ENCODE data around the gene RPS6KA2. TPM values are rescaled to one million over a fixed set of nuclear protein-coding genes. Genes with fewer than 3 reads are reported as not detected.

Gene RPS6KA2
- polyA plus RNA-seq, 1 donor (not counting 4 experiments of a cell fraction or from before 2014, with no cell fraction given), result 8.2 TPM

DNA sequence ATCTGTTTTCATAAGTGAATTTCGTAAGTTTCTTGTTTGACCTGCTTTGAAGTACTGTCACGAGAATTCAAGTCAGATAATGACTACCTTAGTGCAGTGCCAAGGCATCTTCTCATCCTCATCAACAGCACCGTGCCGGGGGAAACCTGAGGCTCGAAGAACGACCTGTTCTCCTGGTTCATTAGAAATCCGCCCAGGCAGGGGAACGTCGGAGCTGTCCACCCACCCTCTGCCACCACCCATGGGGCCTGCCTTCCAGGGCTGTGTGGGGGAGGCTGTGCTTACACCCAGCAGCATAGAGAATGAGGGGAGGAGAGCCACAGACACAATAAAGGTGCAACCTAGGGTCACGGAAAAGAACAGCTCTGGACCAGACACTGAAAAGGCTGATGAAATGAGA is 142.2 kb downstream of the RPS6KA2 start:
- Histone ChIP-seq H3K27me3 (ENCODE audit: control insufficient read depth, extremely low read depth, insufficient read depth, low read length) (no peaks in the 10 kb centered on the region), H3K9me3 (ENCODE audit: control insufficient read depth, low read depth, low read length) (no peaks in the 10 kb centered on the region), H3K4me1 (ENCODE audit: control insufficient read depth, extremely low read depth, insufficient read depth, low read length) (no peaks in the 10 kb centered on the region), H3K9ac (ENCODE audit: control insufficient read depth, extremely low read depth, insufficient read depth, low read length) (no peak overlapping the region), H3K36me3 (ENCODE audit: control insufficient read depth in 2 of 2, extremely low read depth in 1 of 2, insufficient read depth in 2 of 2, low read length in 2 of 2) (no peaks in the 10 kb centered on the region), H3K9me1 (ENCODE audit: control insufficient read depth, extremely low read depth, insufficient read depth, low read length) (no peaks in the 10 kb centered on the region), H3K4me2 (ENCODE audit: control insufficient read depth, extremely low read depth, insufficient read depth, low read depth, low read length) (no peak overlapping the region), H3K27ac (ENCODE audit: control insufficient read depth, insufficient read depth, low read length) (no peak overlapping the region), H3K4me3 (ENCODE audit: control insufficient read depth in 2 of 3, extremely low read depth in 1 of 3, insufficient read depth in 2 of 3, low read depth in 1 of 3, low read length in 3 of 3) (no peak overlapping the region), H3K79me2 (ENCODE audit: control insufficient read depth, insufficient read depth, low read length) (no peaks in the 10 kb centered on the region), H2AFZ (ENCODE audit: control insufficient read depth, low read length) (no peak overlapping the region), H4K20me1 (ENCODE audit: control insufficient read depth, extremely low read depth, insufficient read depth, low read length) (no peaks in the 10 kb centered on the region)
- TF ChIP-seq, protein P1, sequence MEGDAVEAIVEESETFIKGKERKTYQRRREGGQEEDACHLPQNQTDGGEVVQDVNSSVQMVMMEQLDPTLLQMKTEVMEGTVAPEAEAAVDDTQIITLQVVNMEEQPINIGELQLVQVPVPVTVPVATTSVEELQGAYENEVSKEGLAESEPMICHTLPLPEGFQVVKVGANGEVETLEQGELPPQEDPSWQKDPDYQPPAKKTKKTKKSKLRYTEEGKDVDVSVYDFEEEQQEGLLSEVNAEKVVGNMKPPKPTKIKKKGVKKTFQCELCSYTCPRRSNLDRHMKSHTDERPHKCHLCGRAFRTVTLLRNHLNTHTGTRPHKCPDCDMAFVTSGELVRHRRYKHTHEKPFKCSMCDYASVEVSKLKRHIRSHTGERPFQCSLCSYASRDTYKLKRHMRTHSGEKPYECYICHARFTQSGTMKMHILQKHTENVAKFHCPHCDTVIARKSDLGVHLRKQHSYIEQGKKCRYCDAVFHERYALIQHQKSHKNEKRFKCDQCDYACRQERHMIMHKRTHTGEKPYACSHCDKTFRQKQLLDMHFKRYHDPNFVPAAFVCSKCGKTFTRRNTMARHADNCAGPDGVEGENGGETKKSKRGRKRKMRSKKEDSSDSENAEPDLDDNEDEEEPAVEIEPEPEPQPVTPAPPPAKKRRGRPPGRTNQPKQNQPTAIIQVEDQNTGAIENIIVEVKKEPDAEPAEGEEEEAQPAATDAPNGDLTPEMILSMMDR (optimal IDR thresholded peaks at IDR 0.05 in 1 of 3, IDR thresholded peaks at IDR 0.05 in 1 of 3, conservative IDR thresholded peaks at IDR 0.05 in 1 of 3; ENCODE audit: extremely low read depth in 1 of 3, insufficient read depth in 2 of 3, low read length in 3 of 3), result no peak
- no peak for TF ChIP-seq EZH2 (IDR thresholded peaks at IDR 0.05; ENCODE audit: low read length)
- FAIRE-seq, result no peak
- dilution Hi-C loops (cut with MboI; ENCODE audit: extremely low pct_ligation_motif_present, low sequenced_read_pairs), result no loop called here
- DNase-seq (ENCODE audit: low read depth, low spot score), result no peak

DNA sequence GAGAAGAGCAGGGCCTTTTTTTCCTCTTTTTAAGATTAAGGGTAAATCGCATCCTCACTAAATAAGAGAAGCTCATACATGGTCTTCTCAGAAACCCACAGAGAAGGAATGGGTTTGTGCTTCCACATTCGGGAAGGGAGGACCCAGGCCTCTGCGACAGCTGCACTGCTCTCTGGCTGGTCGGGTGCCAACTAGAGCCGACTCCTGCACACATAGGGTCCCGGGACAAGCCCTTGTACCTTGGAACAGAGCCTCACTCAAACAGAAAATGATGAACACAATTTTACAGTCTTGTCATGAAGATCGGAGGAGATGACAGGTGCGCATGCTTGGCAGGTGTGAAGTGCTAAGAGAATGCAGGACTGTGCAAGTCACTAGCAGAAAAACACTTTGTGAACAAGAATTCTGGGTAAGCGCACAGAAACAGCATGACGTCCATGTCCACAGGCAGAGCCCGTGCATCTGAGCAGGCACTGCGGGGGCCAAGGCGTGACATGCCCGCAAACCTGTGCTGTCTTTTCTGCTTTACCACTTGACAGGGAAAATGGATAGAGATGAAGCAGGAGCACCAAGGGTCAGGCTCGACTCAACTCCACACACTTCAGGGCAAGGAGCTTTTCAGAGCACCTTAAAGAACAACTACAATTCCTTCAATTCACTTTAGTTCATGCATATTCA is 143.3 kb downstream of the RPS6KA2 start:
- TF ChIP-seq, protein P1 (optimal IDR thresholded peaks at IDR 0.05 in 1 of 3, IDR thresholded peaks at IDR 0.05 in 1 of 3, conservative IDR thresholded peaks at IDR 0.05 in 1 of 3; ENCODE audit: extremely low read depth in 1 of 3, insufficient read depth in 2 of 3, low read length in 3 of 3), result no peak
- TF ChIP-seq EZH2 (IDR thresholded peaks at IDR 0.05; ENCODE audit: low read length), result no peak

More for the DNA sequence above, 143.3 kb downstream of the RPS6KA2 start:
- H4K20me1 ChIP-seq (ENCODE audit: control insufficient read depth, extremely low read depth, insufficient read depth, low read length), result no peaks in the 10 kb centered on the region
- FAIRE-seq (no peak), DNase-seq (ENCODE audit: low read depth, low spot score) (no peak)
- no peak overlapping the region for H3K27ac ChIP-seq (ENCODE audit: control insufficient read depth, insufficient read depth, low read length)
- H3K9me1 ChIP-seq (ENCODE audit: control insufficient read depth, extremely low read depth, insufficient read depth, low read length), result no peaks in the 10 kb centered on the region
- no peaks in the 10 kb centered on the region for H3K4me1 ChIP-seq (ENCODE audit: control insufficient read depth, extremely low read depth, insufficient read depth, low read length)
- H3K9ac ChIP-seq (ENCODE audit: control insufficient read depth, extremely low read depth, insufficient read depth, low read length), result no peak overlapping the region
- H3K79me2 ChIP-seq (ENCODE audit: control insufficient read depth, insufficient read depth, low read length), result no peaks in the 10 kb centered on the region
- no peak overlapping the region for H3K4me2 ChIP-seq (ENCODE audit: control insufficient read depth, extremely low read depth, insufficient read depth, low read depth, low read length)
- no peak overlapping the region for H2AFZ ChIP-seq (ENCODE audit: control insufficient read depth, low read length)
- H3K36me3 ChIP-seq (ENCODE audit: control insufficient read depth in 2 of 2, extremely low read depth in 1 of 2, insufficient read depth in 2 of 2, low read length in 2 of 2), result no peaks in the 10 kb centered on the region
- no peak overlapping the region for H3K4me3 ChIP-seq (ENCODE audit: control insufficient read depth in 2 of 3, extremely low read depth in 1 of 3, insufficient read depth in 2 of 3, low read depth in 1 of 3, low read length in 3 of 3)
- H3K9me3 ChIP-seq (ENCODE audit: control insufficient read depth, low read depth, low read length), result no peaks in the 10 kb centered on the region
- H3K27me3 ChIP-seq (ENCODE audit: control insufficient read depth, extremely low read depth, insufficient read depth, low read length), result no peaks in the 10 kb centered on the region
- dilution Hi-C loops (cut with MboI; ENCODE audit: extremely low pct_ligation_motif_present, low sequenced_read_pairs), result no loop called here
